Left colon (tissue), 2 donors: ENCODE measurements around the gene HCN4. TPM values are rescaled to one million over a fixed set of nuclear protein-coding genes. Genes with fewer than 3 reads are reported as not detected.
A peak's percentile ranks its signal among the peaks of the same experiment; 100 is the strongest.

Source experiments
- ATAC-seq: fragments of 200-7000 bp; cut with Tn5 transposase; one replicate; pipeline ENCODE4 v1.9.1; 2020; ENCODE audit warnings: mild to moderate bottlenecking, moderate library complexity
- DNase-seq, 2 donors: peaks; one replicate each; pipeline ENCODE4 v3.0.0-alpha.2; 2020
- intact Hi-C, 2 donors: fragments of 100-400 bp; cut with DNase I in 1 of 2; cut with micrococcal nuclease in 1 of 2; formaldehyde crosslinking; loops; one replicate each; pipeline versions ENCODE4 v1.11.2 to v1.14.0; 2022; cut with DNase I, micrococcal nuclease
- total RNA-seq, 2 donors: library from RNA; stranded (reverse); fragmentation: NEBNext Ultra II Directional; extraction: Animal tissue kit (Norgen Biotek cat#: 25700); gene quantifications; one replicate each; pipeline ENCODE4 v1.2.1, GENCODE V29; 2021
- donor health status: DM: no; HTN: no; CAD: no.
- donor health status: DM: yes; HTN: yes; CAD: no.

Gene HCN4
- total RNA-seq, 2 donors from 2014 or later = 0.12 to 0.28 TPM

- intact Hi-C loops = no loop called here
- DNase-seq (no peak), ATAC-seq (no peak)
These were observed 13.0 kb downstream of the HCN4 start for GRCh38 chr15:73355612-73356265.

GRCh38 chr15:73354241-73354640, 14.5 kb downstream of the HCN4 start:
- DNase-seq (no peak), ATAC-seq (no peak)
- intact Hi-C loops = no loop called here

GRCh38 chr15:73353734-73354133, 15.0 kb downstream of the HCN4 start:
- ATAC-seq = no peak
- intact Hi-C loops = no loop called here
- no peak for DNase-seq

GRCh38 chr15:73352082-73352481, 16.7 kb downstream of the HCN4 start:
- intact Hi-C loops = no loop called here
- no peak for DNase-seq
- ATAC-seq = no peak

- intact Hi-C loops = no loop called here
- ATAC-seq (no peak), DNase-seq (no peak)
These were observed 19.6 kb downstream of the HCN4 start for GRCh38 chr15:73349191-73349590.

- ATAC-seq (peak; percentile 80), DNase-seq (peak; percentile 45 to 87)
- intact Hi-C loops = no loop called here
These were observed 21.9 kb downstream of the HCN4 start for GRCh38 chr15:73346735-73347312.

GRCh38 chr15:73345658-73346057, 23.1 kb downstream of the HCN4 start:
- intact Hi-C loops = no loop called here
- ATAC-seq = no peak

GRCh38 chr15:73344056-73344455, 24.7 kb downstream of the HCN4 start:
- DNase-seq (no peak), ATAC-seq (no peak)
- intact Hi-C loops = no loop called here

More at GRCh38 chr15:73345658-73346057, 23.1 kb downstream of the HCN4 start:
- DNase-seq = no peak

GRCh38 chr15:73341886-73342600, 26.7 kb downstream of the HCN4 start:
- no peak for ATAC-seq
- intact Hi-C loops = no loop called here
- DNase-seq = no peak

- ATAC-seq (no peak), DNase-seq (no peak)
- intact Hi-C loops = no loop called here
These were observed 28.1 kb downstream of the HCN4 start for GRCh38 chr15:73340502-73341192.

- no peak for DNase-seq
- intact Hi-C loops = no loop called here
- ATAC-seq = no peak
These were observed 30.0 kb downstream of the HCN4 start for GRCh38 chr15:73338606-73339374.

- no peak for DNase-seq
- ATAC-seq = no peak
- intact Hi-C loops = no loop called here
These were observed 30.7 kb downstream of the HCN4 start for GRCh38 chr15:73338058-73338457.

- no peak for DNase-seq
- intact Hi-C loops = no loop called here
- no peak for ATAC-seq
These were observed 31.6 kb downstream of the HCN4 start for GRCh38 chr15:73337187-73337586.

GRCh38 chr15:73336756-73337155, 32.0 kb downstream of the HCN4 start:
- intact Hi-C loops = no loop called here
- ATAC-seq (no peak), DNase-seq (no peak)

GRCh38 chr15:73335471-73335870, 33.3 kb downstream of the HCN4 start:
- no peak for DNase-seq
- intact Hi-C loops = no loop called here
- ATAC-seq = no peak

- ATAC-seq (no peak), DNase-seq (no peak)
- intact Hi-C loops = no loop called here
These were observed 33.7 kb downstream of the HCN4 start for GRCh38 chr15:73335026-73335425.

GRCh38 chr15:73334086-73334485, 34.7 kb downstream of the HCN4 start:
- ATAC-seq (no peak), DNase-seq (no peak)
- intact Hi-C loops = no loop called here

GRCh38 chr15:73333001-73333400, 35.8 kb downstream of the HCN4 start:
- DNase-seq (no peak), ATAC-seq (no peak)
- intact Hi-C loops = no loop called here
